ENCODE measurements around the gene FAM219A. TPM values are rescaled to one million over a fixed set of nuclear protein-coding genes. Genes with fewer than 3 reads are reported as not detected.

Gene FAM219A
- total RNA-seq, 2 experiments from 2014 or later: 6.5 to 12.7 TPM

DNA sequence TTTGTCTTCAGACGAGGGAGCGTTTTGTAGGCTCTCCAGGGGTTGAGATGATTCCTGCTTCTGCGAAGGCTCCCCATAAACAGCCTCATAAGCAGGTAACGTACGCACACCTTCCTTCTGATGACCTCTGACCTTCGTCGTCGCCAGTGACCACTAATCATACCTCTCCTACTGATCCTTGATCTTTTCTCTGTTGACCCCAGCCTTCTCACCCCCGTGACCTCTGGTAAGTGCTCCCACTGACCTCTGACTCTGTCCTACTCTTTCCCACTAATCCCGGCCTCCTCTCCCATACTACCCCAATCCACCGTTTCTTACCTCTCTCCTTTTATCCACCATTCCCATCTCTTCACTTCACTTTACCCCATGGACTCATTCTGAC lies 580 bp upstream of the FAM219A start:
- Histone ChIP-seq H3K9me2 (ENCODE audit: insufficient read depth, low read length) (no peaks in the 10 kb centered on the region), H3K36me3 (ENCODE audit: insufficient read depth, low read length) (no peaks in the 10 kb centered on the region), H3K4me1 (ENCODE audit: insufficient read depth, low read length, poor library complexity, severe bottlenecking) (peaks cover 25% of the 10 kb centered on the region), H4K20me1 (ENCODE audit: insufficient read depth, low read length) (no peaks in the 10 kb centered on the region), H2AFZ (ENCODE audit: low read length) (peak overlapping the region; percentile 68), H3K27ac (ENCODE audit: low read depth, low read length, poor library complexity, severe bottlenecking) (no peak overlapping the region), H3K4me3 (ENCODE audit: low read depth, low read length, poor library complexity, severe bottlenecking) (peak overlapping the region; percentile 73), H3K9me3 (ENCODE audit: low read length) (no peaks in the 10 kb centered on the region), H3K4me2 (ENCODE audit: low read length) (peak overlapping the region; percentile 68), H3K79me2 (ENCODE audit: insufficient read depth, low read depth, low read length) (no peaks in the 10 kb centered on the region)
- CTCF ChIA-PET (ENCODE audit: unreplicated experiment): no interaction called here
- BruUV-seq (replicated peaks): no TSS peak
- intact Hi-C loops (cut with micrococcal nuclease; ENCODE audit: unreplicated experiment): no loop called here
- DNase-seq (ENCODE audit: low spot score): no peak
- POLR2A ChIA-PET: interaction anchor here (0.6 kb wide), 1 partner anchor 758 kb away, joined by 8 read pairs; no protein-coding TSS in a partner anchor
- TF ChIP-seq EZH2phosphoT487 (IDR thresholded peaks at IDR 0.05; ENCODE audit: borderline replicate concordance, low read depth, low read length): no peak
- TF ChIP-seq, protein P1, sequence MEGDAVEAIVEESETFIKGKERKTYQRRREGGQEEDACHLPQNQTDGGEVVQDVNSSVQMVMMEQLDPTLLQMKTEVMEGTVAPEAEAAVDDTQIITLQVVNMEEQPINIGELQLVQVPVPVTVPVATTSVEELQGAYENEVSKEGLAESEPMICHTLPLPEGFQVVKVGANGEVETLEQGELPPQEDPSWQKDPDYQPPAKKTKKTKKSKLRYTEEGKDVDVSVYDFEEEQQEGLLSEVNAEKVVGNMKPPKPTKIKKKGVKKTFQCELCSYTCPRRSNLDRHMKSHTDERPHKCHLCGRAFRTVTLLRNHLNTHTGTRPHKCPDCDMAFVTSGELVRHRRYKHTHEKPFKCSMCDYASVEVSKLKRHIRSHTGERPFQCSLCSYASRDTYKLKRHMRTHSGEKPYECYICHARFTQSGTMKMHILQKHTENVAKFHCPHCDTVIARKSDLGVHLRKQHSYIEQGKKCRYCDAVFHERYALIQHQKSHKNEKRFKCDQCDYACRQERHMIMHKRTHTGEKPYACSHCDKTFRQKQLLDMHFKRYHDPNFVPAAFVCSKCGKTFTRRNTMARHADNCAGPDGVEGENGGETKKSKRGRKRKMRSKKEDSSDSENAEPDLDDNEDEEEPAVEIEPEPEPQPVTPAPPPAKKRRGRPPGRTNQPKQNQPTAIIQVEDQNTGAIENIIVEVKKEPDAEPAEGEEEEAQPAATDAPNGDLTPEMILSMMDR (conservative IDR thresholded peaks at IDR 0.05; ENCODE audit: low read length): no peak

GRCh38 chr9:34457266-34458012 lies 931 bp downstream of the FAM219A start:
- H2AFZ ChIP-seq (ENCODE audit: low read length): no peak overlapping the region; the same call in 1 of the 2 replicates

More at GRCh38 chr9:34457266-34458012, 931 bp downstream of the FAM219A start:
- no peaks in the 10 kb centered on the region for H3K79me2 ChIP-seq (ENCODE audit: insufficient read depth, low read depth, low read length)
- peak; percentile 13 for DNase-seq (ENCODE audit: low spot score)
- no peaks in the 10 kb centered on the region for H3K9me2 ChIP-seq (ENCODE audit: insufficient read depth, low read length)
- H3K9me3 ChIP-seq (ENCODE audit: low read length): no peaks in the 10 kb centered on the region
- peak overlapping the region; percentile 95 for H3K4me2 ChIP-seq (ENCODE audit: low read length)
- H3K4me1 ChIP-seq (ENCODE audit: insufficient read depth, low read length, poor library complexity, severe bottlenecking): peaks cover 25% of the 10 kb centered on the region
- TF ChIP-seq, protein P1 (conservative IDR thresholded peaks at IDR 0.05; ENCODE audit: low read length): no peak
- no peak for TF ChIP-seq EZH2phosphoT487 (IDR thresholded peaks at IDR 0.05; ENCODE audit: borderline replicate concordance, low read depth, low read length)
- intact Hi-C loops (cut with micrococcal nuclease; ENCODE audit: unreplicated experiment): no loop called here
- ChIA-PET POLR2A (interaction anchor here (0.6 kb wide), 1 partner anchor 271 kb away, joined by 3 read pairs; no protein-coding TSS in a partner anchor), CTCF (ENCODE audit: unreplicated experiment) (no interaction called here)
- no peaks in the 10 kb centered on the region for H4K20me1 ChIP-seq (ENCODE audit: insufficient read depth, low read length)
- no peak overlapping the region for H3K27ac ChIP-seq (ENCODE audit: low read depth, low read length, poor library complexity, severe bottlenecking)
- no TSS peak for BruUV-seq (replicated peaks)
- H3K4me3 ChIP-seq (ENCODE audit: low read depth, low read length, poor library complexity, severe bottlenecking): peak overlapping the region; percentile 73
- H3K36me3 ChIP-seq (ENCODE audit: insufficient read depth, low read length): no peaks in the 10 kb centered on the region
